HepG2 (cell line): ENCODE results near the gene PRR30. TPM values are rescaled to one million over a fixed set of nuclear protein-coding genes. Genes with fewer than 3 reads are reported as not detected.

ENCODE experiments used
- ATF5 ChIP-seq: sonication (generic); formaldehyde crosslinking; IDR thresholded peaks from 2 replicates; pipeline ENCODE4 v1.4.0; 2020; ENCODE audit warnings: mild to moderate bottlenecking, low read depth, missing genetic modification reagents
- BCL6 ChIP-seq: IDR thresholded peaks from 2 replicates; pipeline ENCODE4 v1.6.1; 2016; ENCODE audit warnings: missing genetic modification reagents, missing compliant biosample characterization
- CHD4 ChIP-seq: fragments of 200-600 bp; sonication (generic); IDR thresholded peaks from 2 replicates; pipeline ENCODE4 v1.7.0; 2017; ENCODE audit warnings: mild to moderate bottlenecking, low read length, borderline replicate concordance
- GABPA ChIP-seq, 2 experiments: IDR thresholded peaks; 2 replicates each; pipeline ENCODE4 v1.6.1; 2011 to 2016; ENCODE audit warnings: low read depth in 2 of 2, low read length in 1 of 2, missing biosample characterization in 1 of 2, missing genetic modification characterization in 1 of 2
- HBP1 ChIP-seq: IDR thresholded peaks from 2 replicates; pipeline ENCODE4 v1.6.1; 2016; ENCODE audit warnings: low read depth, control low read depth
- JUN ChIP-seq: sonication (generic); formaldehyde crosslinking; IDR thresholded peaks from 2 replicates; pipeline ENCODE4 v1.4.0; 2020; ENCODE audit warnings: mild to moderate bottlenecking, missing genetic modification reagents
- KDM5A ChIP-seq: fragments of 200-600 bp; sonication (generic); IDR thresholded peaks from 2 replicates; pipeline ENCODE4 v1.7.0; 2018; ENCODE audit warnings: antibody characterized with exemption, mild to moderate bottlenecking, low read length, borderline replicate concordance
- MED1 ChIP-seq: sonication (generic); formaldehyde crosslinking; IDR thresholded peaks from 2 replicates; pipeline ENCODE4 v1.4.0; 2020; ENCODE audit warnings: missing genetic modification reagents
- MIER2 ChIP-seq: IDR thresholded peaks from 2 replicates; pipeline ENCODE4 v1.6.1; 2016; ENCODE audit warnings: missing biosample characterization, missing genetic modification reagents
- MNT ChIP-seq: fragments of 450-650 bp; IDR thresholded peaks from 2 replicates; pipeline ENCODE4 v1.6.1; 2016
- NR3C1 ChIP-seq: sonication (generic); formaldehyde crosslinking; IDR thresholded peaks from 2 replicates; pipeline ENCODE4 v1.4.0; 2020; ENCODE audit warnings: missing genetic modification reagents
- SRY ChIP-seq: sonication (generic); formaldehyde crosslinking; IDR thresholded peaks from 2 replicates; pipeline ENCODE4 v1.8.0; 2022; ENCODE audit warnings: mild to moderate bottlenecking, missing genetic modification reagents
- TEAD3 ChIP-seq: optimal IDR thresholded peaks from 2 replicates; pipeline ENCODE3; 2016; ENCODE audit warnings: borderline replicate concordance
- ZNF225 ChIP-seq: sonication (generic); formaldehyde crosslinking; IDR thresholded peaks from 2 replicates; pipeline ENCODE4 v1.4.0; 2020; ENCODE audit warnings: mild to moderate bottlenecking, missing genetic modification reagents
- ZNF24 ChIP-seq: fragments of 450-650 bp; IDR thresholded peaks from 2 replicates; pipeline ENCODE4 v1.6.1; 2017; ENCODE audit warnings: antibody characterized with exemption, mild to moderate bottlenecking
- ZNF317 ChIP-seq: sonication (generic); formaldehyde crosslinking; IDR thresholded peaks from 2 replicates; pipeline ENCODE4 v1.5.0; 2020; ENCODE audit warnings: mild to moderate bottlenecking, missing genetic modification reagents
- ZNF343 ChIP-seq: sonication (generic); formaldehyde crosslinking; IDR thresholded peaks from 2 replicates; pipeline ENCODE4 v1.4.0; 2020; ENCODE audit warnings: mild to moderate bottlenecking, missing genetic modification reagents
- ZNF350 ChIP-seq: sonication (generic); formaldehyde crosslinking; IDR thresholded peaks from 2 replicates; pipeline ENCODE4 v1.4.0; 2020; ENCODE audit warnings: mild to moderate bottlenecking, low read depth, missing genetic modification reagents, borderline replicate concordance
- ZNF414 ChIP-seq: sonication (generic); formaldehyde crosslinking; IDR thresholded peaks from 2 replicates; pipeline ENCODE4 v1.5.0; 2020; ENCODE audit warnings: missing genetic modification reagents
- ZNF503 ChIP-seq: sonication (generic); formaldehyde crosslinking; IDR thresholded peaks from 2 replicates; pipeline ENCODE4 v1.4.0; 2020; ENCODE audit warnings: missing genetic modification reagents
- ZNF629 ChIP-seq: sonication (generic); formaldehyde crosslinking; conservative IDR thresholded peaks from 2 replicates; pipeline ENCODE4 v1.5.0; 2020; ENCODE audit warnings: missing genetic modification reagents
- ZNF740 ChIP-seq: sonication (generic); formaldehyde crosslinking; IDR thresholded peaks from 2 replicates; pipeline ENCODE4 v1.4.0; 2020; ENCODE audit warnings: missing genetic modification reagents
- ZSCAN22 ChIP-seq: sonication (generic); formaldehyde crosslinking; IDR thresholded peaks from 2 replicates; pipeline ENCODE4 v1.4.0; 2020; ENCODE audit warnings: mild to moderate bottlenecking, missing genetic modification reagents
- polyA plus RNA-seq, 8 experiments: library from polyadenylated mRNA; depleted of rRNA in 3 of 8; stranded (reverse) in 7 of 8; unstranded in 1 of 8; fragments of >200 nt; fragmentation: Illumina TruSeq in 4 of 8; extraction: Trizol in 4 of 8; gene quantifications; 2 replicates each; pipeline versions ENCODE4 v1.2.1 to v1.2.3, GENCODE V29; 2011 to 2016; ENCODE audit warnings: low read depth in 4 of 8, missing spikeins in 1 of 8, mixed read lengths in 1 of 8; ENCODE audit not compliant: insufficient read depth in 1 of 8
- total RNA-seq, 5 experiments: library from RNA; depleted of rRNA; stranded (reverse); fragments of >200 nt; fragmentation: Illumina TruSeq; extraction: Trizol; gene quantifications; 2 replicates each; pipeline ENCODE4 v1.2.3, GENCODE V29; 2016; ENCODE audit warnings: low read depth in 1 of 5

Gene PRR30
- total and polyA plus RNA-seq, 2 of the 13 experiments (the other 11 are each of a cell fraction or from before 2014, with no cell fraction given), result not detected

- TF ChIP-seq NR3C1 (CRISPR knock-in tag), result no peak
- TF ChIP-seq KDM5A, result no peak
- TF ChIP-seq ZNF629 (CRISPR knock-in tag), result peak; percentile 85
- TF ChIP-seq ZNF414 (CRISPR knock-in tag), result no peak; the same call in 1 of the 2 replicates
- TF ChIP-seq ZNF503 (CRISPR knock-in tag), result peak; percentile 69; the same call in 1 of the 2 replicates
- no peak; the same call in 1 of the 2 replicates for TF ChIP-seq ZNF317
- no peak for TF ChIP-seq GABPA (IDR thresholded peaks at IDR 0.05; ENCODE audit: low read depth, low read length)
- no peak for TF ChIP-seq GABPA (CRISPR knock-in tag; IDR thresholded peaks at IDR 0.05; ENCODE audit: low read depth)
- 0 out of 2 replicates have a peak, but pooled peaks have one; percentile 16 for TF ChIP-seq ZNF225
- peak; percentile 78; the same call in 1 of the 2 replicates for TF ChIP-seq HBP1 (CRISPR knock-in tag)
- TF ChIP-seq ZNF343 (CRISPR knock-in tag), result peak; percentile 53; the same call in 1 of the 2 replicates
- no peak; the same call in 1 of the 2 replicates for TF ChIP-seq JUN (CRISPR knock-in tag)
- 0 out of 2 replicates have a peak, but pooled peaks have one; percentile 33 for TF ChIP-seq MIER2 (CRISPR knock-in tag)
- no peak for TF ChIP-seq ZNF740 (CRISPR knock-in tag)
- peak; percentile 94 for TF ChIP-seq MED1 (CRISPR knock-in tag)
- peak; percentile 59; the same call in 1 of the 2 replicates for TF ChIP-seq ZNF350
- no peak for TF ChIP-seq ATF5 (CRISPR knock-in tag)
- no peak for TF ChIP-seq ZSCAN22 (CRISPR knock-in tag)
- TF ChIP-seq ZNF24, result no peak
- peak; percentile 49 for TF ChIP-seq MNT
- no peak; the same call in none of the 2 replicates for TF ChIP-seq BCL6 (CRISPR knock-in tag)
- TF ChIP-seq TEAD3 (CRISPR knock-in tag), result peak; percentile 11
- peak; percentile 73; the same call in 1 of the 2 replicates for TF ChIP-seq SRY
- no peak for TF ChIP-seq CHD4
These were observed 46.3 kb downstream of the PRR30 start (continued) for GRCh38 chr2:27092696-27093429.
